Globus pallidus (tissue), 1 donor: ENCODE data around the gene PRELID3B.

ENCODE experiments used
- DNase-seq: peaks from one replicate; pipeline ENCODE4 v3.0.0-alpha.2; 2015; ENCODE audit warnings: low spot score

PRELID3B gene

GRCh38 chr20:59008715-59009336 is 33.8 kb downstream of the PRELID3B start:
- DNase-seq = no peak

GRCh38 chr20:59007665-59008511 is 34.7 kb downstream of the PRELID3B start:
- DNase-seq = peak; percentile 44

GRCh38 chr20:59006864-59007664 is 35.5 kb downstream of the PRELID3B start, which contains the start of gene CTSZ:
CTSZ (minus strand) TSS chr20:59007254; CDS start chr20:59007128, 126 bp downstream.
- peak; percentile 26 for DNase-seq

- no peak for DNase-seq
These were observed 36.3 kb downstream of the PRELID3B start for GRCh38 chr20:59006167-59006863.

GRCh38 chr20:59005523-59006166 is 36.9 kb downstream of the PRELID3B start:
- DNase-seq = no peak

GRCh38 chr20:59004763-59005522 is 37.6 kb downstream of the PRELID3B start:
- DNase-seq = peak; percentile 51

- DNase-seq = no peak
These were observed 38.2 kb downstream of the PRELID3B start for GRCh38 chr20:59004493-59004762.

- DNase-seq = no peak
These were observed 38.6 kb downstream of the PRELID3B start for GRCh38 chr20:59003836-59004492.

- DNase-seq = no peak
These were observed 39.6 kb downstream of the PRELID3B start for GRCh38 chr20:59002874-59003399.

GRCh38 chr20:59002388-59002787 is 40.2 kb downstream of the PRELID3B start:
- DNase-seq = no peak

- DNase-seq = no peak
These were observed 41.0 kb downstream of the PRELID3B start for GRCh38 chr20:59001449-59002171.

- no peak for DNase-seq
These were observed 41.5 kb downstream of the PRELID3B start for GRCh38 chr20:59001068-59001448.

GRCh38 chr20:59000326-59000725 is 42.3 kb downstream of the PRELID3B start:
- DNase-seq = no peak

- DNase-seq = no peak
These were observed 43.9 kb downstream of the PRELID3B start for GRCh38 chr20:58998656-58999055.

GRCh38 chr20:58997141-58997770 is 45.3 kb downstream of the PRELID3B start:
- no peak for DNase-seq

GRCh38 chr20:58996226-58996611 is 46.4 kb downstream of the PRELID3B start:
- no peak for DNase-seq

GRCh38 chr20:58995461-58996225 is 46.9 kb downstream of the PRELID3B start:
- DNase-seq = no peak
